ENCODE results near the gene MTG2.
"Not testable (repeated sequence)": the region's sequence is repeated elsewhere in the genome, so short reads cannot be mapped to it uniquely, and the experiment has no call there.

The MTG2 gene

GRCh38 chr20:62145688-62146018 lies 37.2 kb upstream of the MTG2 start:
- no peak for DNase-seq (ENCODE audit: low spot score)

- no peak for DNase-seq (ENCODE audit: low spot score)
Measured at GRCh38 chr20:62146019-62146755, 36.6 kb upstream of the MTG2 start.

- DNase-seq (ENCODE audit: low spot score): no peak
Measured at GRCh38 chr20:62147125-62147524, 35.7 kb upstream of the MTG2 start.

GRCh38 chr20:62147528-62147927 lies 35.3 kb upstream of the MTG2 start:
- DNase-seq (ENCODE audit: low spot score): no peak

- DNase-seq (ENCODE audit: low spot score): not testable (repeated sequence)
Measured at GRCh38 chr20:62148383-62148782, 34.4 kb upstream of the MTG2 start.

- no peak for DNase-seq (ENCODE audit: low spot score)
Measured at GRCh38 chr20:62148908-62149314, 33.9 kb upstream of the MTG2 start.

- DNase-seq (ENCODE audit: low spot score): no peak
Measured at GRCh38 chr20:62149532-62150309, 33.1 kb upstream of the MTG2 start.

- no peak for DNase-seq (ENCODE audit: low spot score)
Measured at GRCh38 chr20:62150310-62150575, 32.6 kb upstream of the MTG2 start.

GRCh38 chr20:62151225-62151624 lies 31.6 kb upstream of the MTG2 start:
- DNase-seq (ENCODE audit: low spot score): no peak

- no peak for DNase-seq (ENCODE audit: low spot score)
Measured at GRCh38 chr20:62151835-62152364, 30.9 kb upstream of the MTG2 start.

- no peak for DNase-seq (ENCODE audit: low spot score)
Measured at GRCh38 chr20:62155428-62156253, 27.2 kb upstream of the MTG2 start.

- DNase-seq (ENCODE audit: low spot score): no peak
Measured at GRCh38 chr20:62156254-62156556, 26.6 kb upstream of the MTG2 start.

GRCh38 chr20:62156592-62157386 lies 26.0 kb upstream of the MTG2 start:
- peak; percentile 74 for DNase-seq (ENCODE audit: low spot score)

- DNase-seq (ENCODE audit: low spot score): no peak
Measured at GRCh38 chr20:62157387-62158087, 25.3 kb upstream of the MTG2 start.

GRCh38 chr20:62158088-62158400 lies 24.8 kb upstream of the MTG2 start:
- DNase-seq (ENCODE audit: low spot score): no peak

- no peak for DNase-seq (ENCODE audit: low spot score)
Measured at GRCh38 chr20:62158541-62158940, 24.3 kb upstream of the MTG2 start.

GRCh38 chr20:62159052-62159451 lies 23.8 kb upstream of the MTG2 start:
- no peak for DNase-seq (ENCODE audit: low spot score)

- peak; percentile 29 for DNase-seq (ENCODE audit: low spot score)
Measured at GRCh38 chr20:62159839-62160238, 23.0 kb upstream of the MTG2 start.

- DNase-seq (ENCODE audit: low spot score): no peak
Measured at GRCh38 chr20:62160253-62160652, 22.6 kb upstream of the MTG2 start.

GRCh38 chr20:62160876-62161275 lies 22.0 kb upstream of the MTG2 start:
- DNase-seq (ENCODE audit: low spot score): no peak

- DNase-seq (ENCODE audit: low spot score): no peak
Measured at GRCh38 chr20:62161347-62161746, 21.5 kb upstream of the MTG2 start.

Data from hepatic stellate cell (primary cell).